SU-DHL-6 (cell line): ENCODE results near the gene SLC38A1.

ENCODE experiments used
- H2AFZ ChIP-seq: fragments of 200-600 bp; sonication (generic); 2 replicates; pipeline ENCODE4 v1.6.1; 2014; ENCODE audit warnings: low read depth, mild to moderate bottlenecking, moderate library complexity, mixed read lengths, antibody characterized with exemption, low read length; ENCODE audit not compliant: severe bottlenecking
- H3F3A ChIP-seq: fragments of 200-600 bp; shearing (Covaris generic); 2 replicates; pipeline ENCODE4 v1.6.0; 2016; ENCODE audit warnings: antibody characterized with exemption, mild to moderate bottlenecking; ENCODE audit not compliant: insufficient read depth
- H3K27ac ChIP-seq: fragments of 200-600 bp; sonication (generic); 2 replicates; pipeline ENCODE4 v1.5.1; 2016; ENCODE audit warnings: low read depth, mild to moderate bottlenecking, low read length, moderate library complexity, mixed read lengths
- H3K27me3 ChIP-seq: fragments of 200-600 bp; sonication (generic), shearing (Covaris generic); 2 replicates; pipeline ENCODE4 v1.6.0; 2014; ENCODE audit warnings: mild to moderate bottlenecking, low read length
- H3K36me3 ChIP-seq: fragments of 200-600 bp; sonication (generic); 2 replicates; pipeline ENCODE4 v1.6.1; 2014; ENCODE audit warnings: mild to moderate bottlenecking, low read length, mixed read lengths
- H3K4me2 ChIP-seq: fragments of 300-600, 200-600 bp; shearing (Covaris generic), sonication (generic); 2 replicates; pipeline ENCODE4 v1.6.0; 2014; ENCODE audit warnings: low read length, low read depth, mild to moderate bottlenecking; ENCODE audit not compliant: poor library complexity, severe bottlenecking
- H3K4me3 ChIP-seq: fragments of 200-600 bp; sonication (generic); 2 replicates; pipeline ENCODE4 v1.5.1; 2014; ENCODE audit warnings: antibody characterized with exemption, low read length, mild to moderate bottlenecking, mixed read lengths; ENCODE audit not compliant: insufficient read depth, poor library complexity, severe bottlenecking
- H3K79me2 ChIP-seq: fragments of 200-600 bp; sonication (generic); 2 replicates; pipeline ENCODE4 v1.6.1; 2014; ENCODE audit warnings: mild to moderate bottlenecking, low read length, moderate library complexity; ENCODE audit not compliant: insufficient read depth
- H3K9ac ChIP-seq: fragments of 200-600 bp; sonication (generic); 2 replicates; pipeline ENCODE4 v1.7.0; 2014; ENCODE audit warnings: mild to moderate bottlenecking, low read length
- H3K9me2 ChIP-seq: fragments of 200-600 bp; sonication (generic); replicated peaks from 2 replicates; pipeline ENCODE4 v1.6.1; 2014; ENCODE audit warnings: low read length; ENCODE audit not compliant: insufficient read depth
- H3K9me3 ChIP-seq: fragments of 200-600 bp; sonication (generic); 2 replicates; pipeline ENCODE4 v1.6.1; 2014; ENCODE audit warnings: low read length, mixed read lengths; ENCODE audit not compliant: insufficient read depth
- H4K20me1 ChIP-seq: fragments of 200-600 bp; sonication (generic); 2 replicates; pipeline ENCODE4 v1.6.1; 2014; ENCODE audit warnings: low read depth, mild to moderate bottlenecking, antibody characterized with exemption, low read length, moderate library complexity, mixed read lengths
- CTCF ChIP-seq: fragments of 200-600 bp; sonication (generic); IDR thresholded peaks from one replicate; pipeline ENCODE4 v1.5.1; 2017; ENCODE audit warnings: antibody characterized with exemption, mild to moderate bottlenecking, low read length, moderate library complexity; ENCODE audit not compliant: insufficient read depth, poor library complexity, severe bottlenecking
- EZH2phosphoT487 ChIP-seq: fragments of 200-600 bp; sonication (generic), shearing (Covaris generic); conservative IDR thresholded peaks from 2 replicates; pipeline ENCODE4 v1.6.1; 2018; ENCODE audit warnings: mild to moderate bottlenecking, antibody characterized with exemption, low read length, moderate library complexity, mixed read lengths

The SLC38A1 gene

DNA sequence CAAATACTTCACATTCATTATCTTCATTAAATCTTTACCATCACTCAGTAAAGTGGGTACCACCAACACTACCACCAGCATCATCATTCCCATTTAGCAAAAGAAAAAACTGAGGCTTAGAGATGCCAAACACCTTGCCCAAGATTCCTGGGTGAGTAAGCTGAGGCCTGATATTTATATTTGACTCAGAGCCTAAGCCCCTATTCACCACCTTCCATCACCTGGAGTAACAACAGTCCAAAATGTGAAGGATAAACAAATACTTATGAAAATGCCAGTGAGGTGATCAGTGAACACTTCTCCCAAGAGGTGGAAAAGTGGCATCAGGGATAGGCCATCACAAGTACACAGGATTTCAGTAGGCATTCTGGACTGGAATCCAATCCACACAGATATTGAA is 3.7 kb downstream of the SLC38A1 start:
- Histone ChIP-seq H3F3A (peaks cover 9% of the 10 kb centered on the region), H4K20me1 (peaks cover 54% of the 10 kb centered on the region), H3K36me3 (peaks cover 3% of the 10 kb centered on the region; the same call in 1 of the 2 replicates), H3K4me3 (no peak overlapping the region), H2AFZ (no peak overlapping the region), H3K27ac (no peak overlapping the region), H3K9me3 (no peaks in the 10 kb centered on the region), H3K9me2 (no peaks in the 10 kb centered on the region), H3K9ac (peak overlapping the region; percentile 94; the same call in 1 of the 2 replicates), H3K4me2 (peak overlapping the region; percentile 95), H3K79me2 (peaks cover 85% of the 10 kb centered on the region), H3K27me3 (no peaks in the 10 kb centered on the region)
- TF ChIP-seq EZH2phosphoT487 (no peak), CTCF (no peak)

DNA sequence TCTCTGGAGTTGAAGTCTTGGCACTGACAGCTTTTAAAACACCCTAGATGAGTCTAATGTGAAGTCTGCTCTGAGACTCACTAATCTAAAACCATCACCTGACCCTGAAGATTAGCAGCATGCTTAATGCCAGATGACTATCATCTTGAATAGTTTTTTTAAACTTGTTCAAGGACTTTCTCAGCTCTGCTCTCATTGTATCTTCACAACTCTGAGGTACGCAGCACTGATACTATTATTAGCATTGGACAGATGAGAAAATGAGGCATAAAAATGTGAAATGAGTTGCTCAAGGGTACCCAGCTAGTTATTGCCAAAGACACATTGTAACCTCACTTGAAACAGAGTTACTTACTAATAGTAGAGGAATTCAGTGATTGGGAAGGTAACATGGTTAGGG is 4.8 kb downstream of the SLC38A1 start:
- no peaks in the 10 kb centered on the region for H3K27me3 ChIP-seq
- peak overlapping the region; percentile 95 for H3K4me2 ChIP-seq
- peaks cover 3% of the 10 kb centered on the region; the same call in 1 of the 2 replicates for H3K36me3 ChIP-seq
- H3K4me3 ChIP-seq: no peak overlapping the region
- peaks cover 57% of the 10 kb centered on the region for H4K20me1 ChIP-seq
- H3K79me2 ChIP-seq: peaks cover 95% of the 10 kb centered on the region
- no peak overlapping the region for H3K9ac ChIP-seq
- H3F3A ChIP-seq: no peaks in the 10 kb centered on the region
- H3K9me2 ChIP-seq: no peaks in the 10 kb centered on the region
- no peak overlapping the region for H3K27ac ChIP-seq
- H3K9me3 ChIP-seq: no peaks in the 10 kb centered on the region
- no peak overlapping the region for H2AFZ ChIP-seq
- TF ChIP-seq CTCF (no peak), EZH2phosphoT487 (no peak)

- Histone ChIP-seq H3K79me2 (peaks cover 100% of the 10 kb centered on the region), H2AFZ (no peak overlapping the region), H3K9me3 (no peaks in the 10 kb centered on the region), H3K4me2 (peak overlapping the region; percentile 95), H3K9ac (no peak overlapping the region), H3K4me3 (no peak overlapping the region), H3K9me2 (no peaks in the 10 kb centered on the region), H3F3A (no peaks in the 10 kb centered on the region), H3K27me3 (no peaks in the 10 kb centered on the region), H3K27ac (no peak overlapping the region), H3K36me3 (peaks cover 3% of the 10 kb centered on the region; the same call in 1 of the 2 replicates), H4K20me1 (peaks cover 61% of the 10 kb centered on the region)
- no peak for TF ChIP-seq EZH2phosphoT487
- TF ChIP-seq CTCF: no peak
Observed at GRCh38 chr12:46263140-46264016, 5.5 kb downstream of the SLC38A1 start.
